HG03457 (cell line): ENCODE results near the gene JARID2.
"Not testable (repeated sequence)": the region's sequence is repeated elsewhere in the genome, so short reads cannot be mapped to it uniquely, and the experiment has no call there.

Source experiments
- ATAC-seq: cut with Tn5 transposase; IDR thresholded peaks from one replicate; pipeline ENCODE4 v1.9.1; 2021; ENCODE audit warnings: moderate number of reproducible peaks; ENCODE audit not compliant: unreplicated experiment

JARID2 gene

DNA sequence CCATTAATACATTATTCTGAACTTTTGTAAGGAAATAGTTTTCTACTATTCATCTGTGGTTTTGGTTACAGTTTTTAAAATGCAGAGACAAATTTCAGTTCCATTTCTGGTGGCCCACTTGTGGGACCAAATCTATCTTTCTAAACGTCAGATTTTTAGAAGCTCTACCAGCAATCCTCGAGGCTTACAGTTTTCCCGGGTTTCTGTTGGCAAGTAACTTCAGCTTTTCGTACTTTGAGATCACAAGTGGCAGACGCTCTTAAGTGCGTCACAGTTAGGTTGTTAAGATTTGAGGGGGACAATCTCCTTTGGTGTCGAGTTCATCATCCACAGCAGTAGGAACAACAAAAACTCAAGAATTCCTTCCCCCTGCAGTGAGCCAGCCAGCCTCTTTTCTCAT lies 60.0 kb downstream of the JARID2 start:
- no peak for ATAC-seq

DNA sequence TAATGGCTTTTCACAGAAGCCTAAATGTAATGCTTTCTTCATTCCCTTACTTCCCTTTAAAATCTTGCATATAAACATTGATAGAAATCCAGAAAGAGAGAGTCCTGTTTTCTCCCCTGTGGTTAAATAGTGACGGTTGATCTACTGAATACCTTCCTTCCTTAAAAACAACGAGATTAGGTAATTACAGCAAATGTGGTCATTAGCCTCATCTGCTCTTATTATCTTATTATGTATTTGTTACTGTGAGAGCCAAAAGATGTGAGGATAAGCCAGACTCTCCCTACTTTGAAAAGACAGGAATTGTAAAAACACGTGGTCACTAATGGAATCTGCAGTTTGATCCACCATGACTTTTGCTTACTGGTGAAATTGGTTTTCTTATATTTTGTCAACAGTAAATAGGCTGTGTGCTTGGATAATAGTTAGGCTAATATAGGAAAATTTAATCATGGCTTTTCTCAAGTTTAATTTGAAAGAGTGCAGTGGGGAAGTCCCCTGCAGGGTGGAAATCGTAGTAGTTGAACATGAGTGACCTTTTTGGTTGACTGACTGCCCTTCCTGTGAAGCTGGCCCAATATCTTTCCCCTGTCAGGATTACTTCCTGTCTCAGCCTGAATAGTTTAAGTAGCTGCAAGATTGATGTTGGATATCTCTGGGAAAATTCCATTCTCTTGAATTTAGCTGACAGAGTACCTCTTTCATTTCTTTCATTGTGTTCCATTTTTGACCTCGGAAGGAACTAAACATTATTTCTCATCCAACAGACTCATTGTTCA lies 62.8 kb downstream of the JARID2 start:
- no peak for ATAC-seq

DNA sequence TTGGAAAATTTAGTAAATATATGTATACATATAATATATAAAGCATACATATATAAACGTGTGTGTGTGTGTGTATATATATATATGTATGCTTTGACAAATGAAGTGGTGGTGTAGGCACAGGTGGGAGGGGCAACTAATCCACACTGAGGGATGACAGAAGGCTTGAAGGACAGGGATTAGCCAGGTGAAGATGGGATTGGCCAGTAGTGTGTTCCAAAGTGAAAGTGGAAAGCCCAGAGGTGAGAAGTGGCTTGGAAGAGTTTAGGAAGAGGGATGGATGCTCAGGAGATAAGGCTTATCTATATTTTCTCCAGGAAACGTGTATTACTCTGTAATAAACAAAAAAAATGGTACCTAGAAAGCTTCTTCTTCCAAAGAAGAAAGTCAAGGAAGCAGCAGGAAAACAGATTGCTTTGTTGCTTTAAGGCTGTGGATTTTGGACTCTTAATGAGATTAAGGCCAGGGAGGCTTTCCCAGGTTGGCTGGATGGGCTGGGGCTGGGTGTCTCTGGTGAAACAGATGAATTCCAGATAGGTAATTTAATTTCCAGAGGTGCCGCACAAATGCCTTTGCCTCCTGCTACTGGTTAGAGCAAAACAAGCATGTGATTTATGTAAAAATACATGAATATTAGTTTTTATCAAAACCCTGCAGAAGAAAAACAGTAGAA lies 63.9 kb downstream of the JARID2 start:
- no peak for ATAC-seq

DNA sequence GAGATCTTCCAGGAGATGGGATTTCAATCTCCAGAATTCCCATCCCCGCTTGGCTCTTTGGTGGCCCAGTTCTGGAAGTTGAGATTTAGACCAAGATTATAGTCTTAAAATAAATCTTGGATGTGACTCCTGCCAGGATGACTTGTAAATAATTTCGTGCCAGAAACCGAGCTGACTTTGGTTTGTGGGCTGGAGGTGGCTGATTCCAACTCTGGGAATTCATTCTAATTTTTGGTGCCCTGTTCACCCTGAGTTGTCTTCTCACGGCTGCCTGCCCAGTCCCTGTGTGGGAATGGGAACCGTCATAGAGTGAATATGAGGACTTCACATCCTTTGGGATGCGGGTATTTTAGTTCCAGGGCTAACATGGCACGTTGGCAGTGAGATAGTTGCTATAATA lies 64.8 kb downstream of the JARID2 start:
- no peak for ATAC-seq

DNA sequence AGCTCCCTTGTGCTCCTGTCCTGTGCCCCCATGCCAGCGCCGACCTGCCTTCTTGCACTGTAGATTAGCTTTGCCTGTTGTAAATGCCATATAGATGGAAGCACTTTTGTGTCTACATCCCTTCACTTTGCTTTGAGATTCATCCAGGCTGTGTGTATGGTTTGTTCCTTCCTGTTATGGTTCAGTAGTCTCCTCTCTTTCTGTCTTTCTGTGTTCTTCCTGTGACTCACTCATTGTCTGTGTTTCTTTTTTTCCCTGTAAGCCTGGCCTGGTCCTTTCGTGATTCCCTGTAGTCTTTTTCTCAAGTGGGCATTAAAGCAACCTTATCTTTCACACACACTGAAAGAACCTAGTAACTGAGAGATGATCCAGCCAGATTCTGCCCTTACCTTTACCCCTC lies 66.6 kb downstream of the JARID2 start:
- ATAC-seq = no peak

DNA sequence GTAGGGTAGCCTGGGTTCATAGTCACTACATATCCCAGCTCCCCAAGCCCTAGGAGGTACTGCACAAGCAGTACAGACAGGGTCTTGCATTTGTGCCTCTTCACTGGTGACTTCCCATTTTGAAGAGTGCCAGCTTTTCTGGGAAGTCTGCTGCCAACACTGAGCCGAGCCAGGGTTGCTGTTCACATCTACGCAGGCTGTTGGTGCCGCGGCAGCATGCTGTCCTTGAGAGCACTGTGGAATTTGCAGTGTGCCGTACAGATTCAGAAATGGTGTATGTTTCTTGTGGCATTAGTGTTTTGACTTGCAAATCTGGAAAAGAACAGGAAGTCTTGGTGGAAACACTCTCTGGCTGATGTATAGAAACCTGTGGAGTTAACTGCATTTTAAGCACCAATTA lies 67.5 kb downstream of the JARID2 start:
- ATAC-seq = no peak

DNA sequence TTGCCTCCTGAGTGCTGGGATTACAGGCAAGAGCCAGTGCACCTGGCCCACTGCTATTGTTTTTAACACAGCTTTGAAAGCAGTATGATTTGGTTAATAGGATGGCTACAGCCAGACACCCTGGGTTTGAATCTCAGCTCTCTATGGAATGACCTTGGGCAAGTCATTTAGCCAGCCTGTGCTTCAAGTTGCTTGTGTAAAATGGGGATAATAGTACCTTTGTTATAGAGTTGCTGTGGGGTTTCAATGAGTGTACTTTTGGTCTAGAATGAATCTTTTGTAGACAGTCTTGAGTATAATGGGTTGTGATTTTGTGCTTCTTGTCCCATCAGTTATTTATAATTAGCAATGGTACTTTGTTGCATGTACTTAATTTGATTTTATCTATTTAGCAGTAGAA lies 70.9 kb downstream of the JARID2 start:
- ATAC-seq = no peak

DNA sequence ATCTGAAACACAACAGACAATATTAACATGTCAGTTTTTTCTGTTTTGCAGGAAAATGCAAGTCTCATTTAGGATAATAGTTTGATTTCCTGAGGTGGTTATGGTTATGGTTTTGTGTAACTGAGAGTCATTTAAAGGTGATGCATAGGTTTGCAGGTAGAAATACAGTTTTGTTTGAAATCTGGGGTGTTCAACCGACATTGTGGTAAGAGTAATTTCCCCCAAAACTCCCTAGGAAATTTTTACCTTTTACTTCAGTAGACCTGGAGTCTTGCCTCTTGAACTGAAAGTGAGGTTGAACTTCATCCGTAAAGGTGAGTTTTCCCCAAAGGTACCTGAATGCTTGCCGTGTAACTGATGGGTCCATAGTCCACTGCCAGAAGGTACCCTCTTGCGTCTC lies 71.4 kb downstream of the JARID2 start:
- no peak for ATAC-seq

DNA sequence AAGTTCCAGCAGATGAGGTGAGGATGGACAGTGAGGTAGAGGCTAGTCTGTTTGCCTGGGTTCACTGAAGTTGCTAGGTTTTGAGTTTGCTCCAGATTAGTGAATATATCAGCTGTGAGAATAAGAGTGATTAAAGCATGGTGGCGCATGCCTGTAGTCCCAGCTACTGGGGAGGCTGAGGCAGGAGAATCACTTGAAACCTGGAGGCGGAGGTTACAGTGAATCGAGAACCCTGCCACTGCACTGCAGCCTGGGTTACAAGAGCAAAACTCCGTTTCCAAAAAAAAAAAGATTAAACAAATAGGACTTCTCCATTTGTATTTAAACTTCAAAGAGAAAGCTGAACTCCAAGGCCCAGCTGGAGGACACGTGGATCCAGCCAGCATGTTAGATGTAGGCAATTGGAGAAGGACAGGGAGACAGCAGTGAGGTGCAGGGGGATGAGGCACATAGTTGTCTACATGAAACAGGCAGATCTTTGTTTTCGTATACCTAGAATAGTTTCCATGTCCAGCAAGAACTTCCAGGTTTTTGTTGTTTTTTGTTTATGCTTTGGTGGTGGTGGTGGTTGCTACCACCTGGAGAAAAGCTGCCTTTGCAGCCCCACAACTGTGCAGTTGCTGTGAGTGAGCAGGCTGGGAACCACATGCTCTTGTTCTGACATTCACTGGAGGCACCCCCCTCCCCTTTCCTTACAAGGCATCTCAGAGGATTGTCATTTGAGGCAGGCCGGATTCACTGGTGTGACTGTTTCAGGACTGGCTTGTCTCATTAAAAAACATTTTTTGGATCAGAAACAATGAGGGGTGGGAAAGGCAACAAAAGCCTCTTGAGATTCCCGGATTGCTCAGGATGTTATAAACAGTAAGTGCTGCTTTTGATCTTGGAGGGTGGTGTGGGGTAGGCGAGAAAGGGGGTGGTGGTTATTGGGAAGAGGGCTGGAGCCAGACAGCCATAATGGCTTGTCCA lies 72.3 kb downstream of the JARID2 start:
- ATAC-seq = no peak

DNA sequence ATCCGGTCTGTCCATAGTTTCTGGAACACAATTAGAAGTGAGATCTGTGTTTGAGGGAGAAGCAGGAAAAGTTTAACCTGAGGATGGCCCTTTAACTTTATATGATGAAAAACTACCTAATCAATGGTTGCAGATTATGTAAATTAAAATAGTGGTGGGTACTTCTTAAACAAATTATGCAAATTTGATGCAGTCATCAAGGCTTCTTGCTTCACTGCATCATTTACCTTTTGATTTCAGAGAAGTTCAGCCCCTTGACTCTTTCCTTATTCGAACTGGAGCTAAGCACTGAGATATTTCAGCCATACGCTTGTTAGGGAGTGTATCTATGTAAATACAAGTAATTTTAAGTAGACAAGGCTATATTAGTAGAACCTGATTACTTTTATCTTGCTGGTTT lies 73.8 kb downstream of the JARID2 start:
- ATAC-seq = no peak

DNA sequence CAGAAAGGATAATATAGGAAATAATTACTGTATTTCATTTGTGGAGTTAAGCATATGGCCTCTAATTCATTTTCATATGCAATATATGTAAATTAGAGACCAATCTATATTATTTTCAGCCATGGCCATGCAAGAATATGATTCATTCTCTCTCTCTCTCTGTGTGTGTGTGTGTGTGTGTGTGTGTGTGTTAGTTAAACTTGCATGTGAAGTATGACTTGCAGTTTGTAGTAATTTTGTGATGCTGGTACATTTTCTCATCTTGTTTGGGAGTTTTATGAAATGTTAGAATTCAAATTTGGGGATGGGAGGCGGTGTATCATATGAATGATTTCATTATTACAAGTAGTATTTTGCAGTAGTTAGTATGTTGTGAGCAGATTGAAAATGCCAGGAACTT lies 74.8 kb downstream of the JARID2 start:
- ATAC-seq = no peak

DNA sequence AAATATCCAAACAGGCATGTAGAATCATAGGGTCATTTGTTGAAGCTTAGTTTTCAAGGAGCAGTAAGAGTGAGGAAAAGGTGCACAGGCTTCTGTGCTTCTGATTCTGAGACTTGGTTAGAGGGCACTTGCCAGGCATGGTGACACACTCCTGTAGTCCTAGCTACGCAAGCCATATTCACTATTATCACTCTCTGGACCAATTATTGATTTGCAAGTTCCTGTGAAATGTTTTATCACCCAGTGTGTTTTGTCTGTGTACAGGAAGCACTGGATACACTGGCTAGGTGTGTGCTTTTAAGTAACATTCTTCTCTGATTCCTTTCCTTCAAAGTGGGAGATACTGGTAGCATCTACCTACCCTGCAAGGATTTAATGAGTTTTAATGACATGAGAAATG lies 76.3 kb downstream of the JARID2 start:
- no peak for ATAC-seq

DNA sequence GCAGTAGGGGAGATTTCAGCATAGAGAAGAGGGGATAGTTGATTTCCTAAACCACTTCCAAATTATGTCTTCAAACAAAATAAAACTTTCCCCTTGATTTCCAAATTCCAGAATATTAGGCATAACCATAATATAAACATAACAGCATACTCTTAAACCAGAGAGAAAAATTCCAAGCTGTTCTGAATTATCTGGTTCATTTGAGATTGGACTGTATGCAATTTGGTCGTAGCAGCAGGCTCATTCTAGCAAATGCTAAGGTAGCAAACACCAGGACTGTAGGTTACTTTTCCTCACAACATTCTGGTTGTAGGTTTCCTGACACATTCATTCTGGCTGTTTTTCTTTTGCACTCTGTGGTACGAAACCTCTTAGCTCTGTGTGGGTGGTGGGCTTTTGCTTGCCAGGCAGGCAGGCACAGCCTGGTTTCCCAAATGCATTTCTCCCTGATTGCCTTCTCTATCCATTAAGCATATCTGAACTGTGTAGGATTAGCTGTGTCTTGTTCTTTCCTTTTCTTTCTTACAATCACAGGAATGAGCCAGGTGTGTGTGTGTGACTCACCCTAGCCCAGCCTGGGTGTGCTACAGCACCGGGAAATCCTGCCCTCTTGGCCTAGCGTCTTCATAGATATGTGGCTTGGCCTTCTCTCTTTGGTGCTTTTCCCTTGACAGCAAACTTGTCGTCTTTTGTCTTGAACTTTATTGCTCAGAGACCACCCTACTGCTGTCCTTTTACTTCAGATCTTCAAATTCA lies 77.1 kb downstream of the JARID2 start:
- ATAC-seq = no peak

DNA sequence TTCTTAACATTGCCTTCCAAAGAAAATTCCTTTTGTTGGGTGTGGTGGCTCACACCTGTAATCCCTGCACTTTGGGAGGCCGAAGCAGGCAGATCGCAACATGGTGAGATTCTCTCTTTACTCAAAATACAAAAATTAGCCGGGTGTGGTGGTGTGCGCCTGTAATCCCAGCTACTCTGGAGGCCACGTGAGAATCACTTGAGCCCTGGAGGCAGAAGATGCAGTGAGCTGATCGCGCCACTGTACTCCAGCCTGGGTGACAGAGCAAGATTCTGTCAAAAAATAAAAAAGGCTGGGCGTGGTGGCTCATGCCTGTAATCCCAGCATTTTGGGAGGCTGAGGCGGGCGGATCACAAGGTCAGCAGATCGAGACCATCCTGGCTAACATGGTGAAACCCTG lies 77.7 kb downstream of the JARID2 start:
- ATAC-seq = not testable (repeated sequence)

DNA sequence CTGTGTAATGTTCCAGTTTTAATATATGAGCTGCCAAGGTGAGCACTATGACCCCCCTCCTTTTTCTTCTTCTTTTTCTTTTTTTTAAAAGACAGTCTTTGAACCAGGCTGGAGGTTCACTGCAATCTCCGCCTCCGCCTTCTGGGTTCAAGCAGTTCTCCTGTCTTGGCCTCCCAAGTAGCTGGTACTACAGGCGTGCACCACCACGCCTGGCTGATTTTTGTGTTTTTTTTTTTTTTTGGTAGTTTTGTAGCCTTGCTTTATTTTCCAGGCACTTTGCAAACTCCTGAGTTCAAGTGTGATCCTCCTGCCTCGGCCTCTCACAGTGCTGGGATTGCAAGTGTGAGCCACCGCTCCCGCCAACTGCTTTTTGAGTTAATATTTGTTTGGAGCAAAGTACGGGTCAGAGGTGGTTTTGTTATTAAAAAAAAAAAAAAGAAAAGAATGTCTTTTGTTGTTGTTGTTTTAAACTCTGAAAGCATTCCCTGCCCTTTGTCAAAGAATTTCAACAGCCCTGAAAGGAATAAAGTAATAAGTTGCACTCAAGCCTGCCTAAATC lies 78.6 kb downstream of the JARID2 start:
- no peak for ATAC-seq

DNA sequence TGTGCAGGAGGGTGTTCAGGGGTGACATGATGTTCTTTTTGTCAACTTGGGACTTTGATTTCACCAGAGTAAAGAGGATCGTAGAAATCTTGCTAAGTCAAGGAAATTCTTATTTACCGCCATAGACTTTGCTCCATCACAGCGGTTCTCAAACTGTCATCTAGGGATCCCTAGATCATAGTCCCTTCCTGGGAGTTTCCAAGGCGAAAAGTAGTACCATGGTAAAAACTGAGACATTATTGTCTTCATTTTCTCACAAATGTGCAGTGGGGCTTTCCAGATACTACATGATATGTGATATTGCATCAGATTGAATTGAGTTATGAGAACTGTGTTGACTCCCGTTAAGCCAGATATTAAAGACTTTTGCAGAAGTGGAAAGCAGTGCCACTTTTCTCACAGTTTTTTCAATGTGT lies 79.7 kb downstream of the JARID2 start:
- no peak for ATAC-seq

DNA sequence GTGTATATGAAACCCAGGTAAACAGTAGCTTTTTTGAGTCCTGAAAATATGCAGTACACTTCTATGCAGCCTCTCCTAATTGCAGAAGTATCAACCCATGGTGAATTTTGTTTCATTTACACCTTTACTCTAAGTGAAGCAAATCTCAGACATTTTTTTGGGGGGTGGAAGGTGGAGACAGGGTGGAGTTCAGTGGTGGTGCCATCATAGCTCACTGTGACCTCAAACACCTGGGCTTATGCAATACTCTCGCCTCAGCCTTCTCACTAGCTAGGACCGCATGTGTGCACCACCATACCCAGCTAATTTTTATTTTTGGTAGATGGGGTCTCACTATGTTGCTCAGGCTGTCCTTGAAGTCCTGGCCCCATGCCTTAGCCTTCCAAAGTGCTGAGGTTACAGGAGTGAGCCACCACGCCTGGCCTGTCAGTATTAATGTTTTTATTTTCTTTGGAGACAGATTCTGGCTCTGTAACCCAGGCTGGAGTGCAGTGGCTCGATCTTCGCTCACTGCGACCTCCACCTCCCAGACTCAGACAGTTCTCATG lies 80.3 kb downstream of the JARID2 start:
- ATAC-seq = no peak

DNA sequence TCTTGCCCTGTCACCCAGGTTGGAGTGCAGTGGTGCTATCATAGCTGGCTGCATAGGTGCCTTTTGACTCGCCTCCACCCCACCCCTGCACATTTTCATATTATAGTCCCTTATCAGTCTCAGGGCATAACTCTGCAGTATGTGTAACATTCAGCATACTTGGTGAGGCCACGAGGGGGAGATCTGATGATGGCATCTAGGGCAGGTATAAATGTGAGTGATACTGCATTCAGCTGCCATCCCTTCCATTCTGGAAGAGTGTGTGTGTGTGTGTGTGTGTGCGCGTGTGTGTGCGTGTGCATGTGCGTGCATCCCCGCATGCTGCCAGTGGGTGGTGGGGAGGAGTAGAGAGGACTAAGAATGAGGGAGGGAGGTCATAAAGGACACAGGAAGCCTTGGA lies 81.4 kb downstream of the JARID2 start:
- ATAC-seq = no peak

DNA sequence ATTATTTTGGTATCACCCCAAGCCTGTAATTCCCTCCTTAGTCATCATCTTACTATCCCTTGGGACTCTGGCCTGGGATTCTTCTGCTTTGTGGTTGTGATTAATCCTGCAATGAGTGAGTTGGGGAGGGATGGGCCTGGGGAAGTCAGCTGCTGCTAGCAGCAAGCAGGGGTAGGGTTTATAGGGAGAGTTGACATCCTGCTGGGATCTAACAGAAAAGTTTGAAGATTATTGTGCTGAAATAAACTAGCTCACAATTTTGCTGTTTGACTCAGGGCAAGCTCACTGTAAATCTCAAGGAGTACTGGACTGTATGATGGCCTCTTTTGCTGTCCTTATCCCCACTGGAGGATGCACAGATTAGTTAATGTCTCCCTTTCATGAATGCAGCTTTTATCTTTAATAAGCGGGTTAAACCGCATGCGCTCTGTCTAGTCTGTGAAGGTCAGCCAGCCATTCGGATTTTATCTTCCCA lies 83.4 kb downstream of the JARID2 start:
- ATAC-seq = no peak
